H9 (cell line): ENCODE measurements around the gene WDR13. TPM values are rescaled to one million over a fixed set of nuclear protein-coding genes. Genes with fewer than 3 reads are reported as not detected.

ENCODE experiments used
- DNase-seq: peaks from one replicate; pipeline ENCODE4 v3.0.0-alpha.2; 2017
- H2AFZ ChIP-seq: one replicate; pipeline ENCODE4 v1.6.1; 2013; ENCODE audit warnings: mild to moderate bottlenecking, low read length, control low read depth, moderate library complexity
- H2AK5ac ChIP-seq: 2 replicates; pipeline ENCODE4 v1.6.1; 2013; ENCODE audit warnings: low read length, control low read depth, mixed read lengths; ENCODE audit not compliant: insufficient read length
- H2BK120ac ChIP-seq: one replicate; pipeline ENCODE4 v1.6.1; 2013; ENCODE audit warnings: low read depth, mild to moderate bottlenecking, low read length, control low read depth, inconsistent platforms; ENCODE audit not compliant: poor library complexity, severe bottlenecking
- H2BK12ac ChIP-seq: 2 replicates; pipeline ENCODE4 v1.6.1; 2013; ENCODE audit warnings: low read length, control low read depth, mixed read lengths, low read depth; ENCODE audit not compliant: insufficient read length
- H2BK15ac ChIP-seq: 2 replicates; pipeline ENCODE4 v1.6.1; 2013; ENCODE audit warnings: low read depth, low read length, control low read depth
- H2BK20ac ChIP-seq: one replicate; pipeline ENCODE4 v1.6.1; 2013; ENCODE audit warnings: low read depth, mild to moderate bottlenecking, low read length, control low read depth, inconsistent platforms; ENCODE audit not compliant: poor library complexity, severe bottlenecking
- H2BK5ac ChIP-seq: 2 replicates; pipeline ENCODE4 v1.6.1; 2013; ENCODE audit warnings: low read length, control low read depth, mixed read lengths; ENCODE audit not compliant: insufficient read length
- H3K14ac ChIP-seq: 2 replicates; pipeline ENCODE4 v1.6.1; 2013; ENCODE audit warnings: low read length, control low read depth; ENCODE audit not compliant: insufficient read depth
- H3K18ac ChIP-seq: 2 replicates; pipeline ENCODE4 v1.6.1; 2013; ENCODE audit warnings: low read depth, mild to moderate bottlenecking, mixed read lengths, low read length, control low read depth; ENCODE audit not compliant: insufficient read length
- H3K23ac ChIP-seq: 2 replicates; pipeline ENCODE4 v1.6.1; 2013; ENCODE audit warnings: low read length, control low read depth, mixed read lengths, low read depth; ENCODE audit not compliant: insufficient read length
- H3K23me2 ChIP-seq: 2 replicates; pipeline ENCODE4 v1.6.1; 2013; ENCODE audit warnings: low read depth, mild to moderate bottlenecking, mixed read lengths, low read length, control low read depth; ENCODE audit not compliant: insufficient read length, poor library complexity, severe bottlenecking
- H3K27ac ChIP-seq: 2 replicates; pipeline ENCODE4 v1.5.1; 2013; ENCODE audit warnings: low read length, control low read depth, mixed read lengths, low read depth; ENCODE audit not compliant: insufficient read length
- H3K27me3 ChIP-seq: 2 replicates; pipeline ENCODE4 v1.6.1; 2013; ENCODE audit warnings: low read length, control low read depth, inconsistent platforms; ENCODE audit not compliant: insufficient read depth
- H3K4ac ChIP-seq: 2 replicates; pipeline ENCODE4 v1.6.1; 2013; ENCODE audit warnings: low read depth, mild to moderate bottlenecking, control low read depth, inconsistent platforms, low read length, moderate library complexity
- H3K4me1 ChIP-seq: 2 replicates; pipeline ENCODE4 v1.6.1; 2013; ENCODE audit warnings: low read length, control low read depth, inconsistent platforms; ENCODE audit not compliant: insufficient read depth
- H3K4me2 ChIP-seq: 2 replicates; pipeline ENCODE4 v1.6.1; 2013; ENCODE audit warnings: low read length, control low read depth, mixed read lengths; ENCODE audit not compliant: insufficient read length, insufficient read depth
- H3K56ac ChIP-seq: 2 replicates; pipeline ENCODE4 v1.6.1; 2013; ENCODE audit warnings: low read depth, mild to moderate bottlenecking, mixed read lengths, low read length, control low read depth; ENCODE audit not compliant: insufficient read length
- H3K79me1 ChIP-seq: 2 replicates; pipeline ENCODE4 v1.6.1; 2013; ENCODE audit warnings: low read depth, mild to moderate bottlenecking, moderate library complexity, low read length, control low read depth, inconsistent platforms; ENCODE audit not compliant: insufficient read depth, poor library complexity, severe bottlenecking
- H3K79me2 ChIP-seq: 2 replicates; pipeline ENCODE4 v1.6.1; 2013; ENCODE audit warnings: low read length, control low read depth, inconsistent platforms; ENCODE audit not compliant: insufficient read depth
- H3K9ac ChIP-seq: 2 replicates; pipeline ENCODE4 v1.6.1; 2013; ENCODE audit warnings: low read length, control low read depth, mixed read lengths; ENCODE audit not compliant: insufficient read length; ENCODE audit errors: extremely low read depth
- H3K9me3 ChIP-seq: one replicate; pipeline ENCODE4 v1.6.1; 2013; ENCODE audit warnings: low read depth, low read length, inconsistent platforms; ENCODE audit not compliant: control insufficient read depth
- H3T11ph ChIP-seq: one replicate; pipeline ENCODE4 v1.6.1; 2013; ENCODE audit warnings: mild to moderate bottlenecking, low read length, control low read depth, inconsistent platforms
- H4K20me1 ChIP-seq: one replicate; pipeline ENCODE4 v1.6.1; 2013; ENCODE audit not compliant: control insufficient read depth, insufficient read length, insufficient read depth
- H4K5ac ChIP-seq: 2 replicates; pipeline ENCODE4 v1.6.1; 2013; ENCODE audit warnings: low read depth, mild to moderate bottlenecking, mixed read lengths, low read length, control low read depth; ENCODE audit not compliant: insufficient read length
- H4K8ac ChIP-seq: replicated peaks from 2 replicates; pipeline ENCODE4 v1.6.1; 2013; ENCODE audit warnings: low read length, control low read depth, mixed read lengths, low read depth; ENCODE audit not compliant: insufficient read length
- H4K91ac ChIP-seq: 2 replicates; pipeline ENCODE4 v1.6.1; 2013; ENCODE audit warnings: low read depth, mild to moderate bottlenecking, moderate library complexity, mixed read lengths, low read length, control low read depth; ENCODE audit not compliant: insufficient read length
- H3K27ac Mint-ChIP-seq, 3 experiments: 2 replicates in 2 of 3; 3 replicates in 1 of 3; pipeline ENCODE4 v1.8.0; 2020 to 2021; ENCODE audit warnings: mixed read lengths in 3 of 3, mild to moderate bottlenecking in 1 of 3, moderate library complexity in 1 of 3
- H3K27me3 Mint-ChIP-seq: 2 replicates; pipeline ENCODE4 v1.8.0; 2021; ENCODE audit warnings: low read depth, mild to moderate bottlenecking, moderate library complexity, mixed read lengths
- H3K36me3 Mint-ChIP-seq, 3 experiments: 2 replicates in 2 of 3; 3 replicates in 1 of 3; pipeline ENCODE4 v1.8.0; 2020 to 2021; ENCODE audit warnings: low read depth in 3 of 3, mixed read lengths in 3 of 3; ENCODE audit not compliant: insufficient read depth in 1 of 3
- H3K4me1 Mint-ChIP-seq, 2 experiments: 2 replicates each; pipeline ENCODE4 v1.8.0; 2020; ENCODE audit warnings: mixed read lengths in 2 of 2
- H3K4me3 Mint-ChIP-seq, 2 experiments: 2 replicates in 1 of 2; 3 replicates in 1 of 2; pipeline ENCODE4 v1.8.0; 2020 to 2021; ENCODE audit warnings: mild to moderate bottlenecking in 2 of 2, mixed read lengths in 2 of 2, moderate library complexity in 1 of 2
- H3K9me3 Mint-ChIP-seq, 2 experiments: 2 replicates in 1 of 2; 3 replicates in 1 of 2; pipeline ENCODE4 v1.8.0; 2020; ENCODE audit warnings: mild to moderate bottlenecking in 2 of 2, mixed read lengths in 2 of 2, moderate library complexity in 1 of 2
- CTCF ChIP-seq: fragments of 200-600 bp; sonication (generic); conservative IDR thresholded peaks from 3 replicates; pipeline ENCODE4 v1.8.0; 2021; ENCODE audit warnings: antibody characterized with exemption, mild to moderate bottlenecking
- WGBS: extraction: QIAGEN DNeasy Blood & Tissue Kit; methylation state at CpG from one replicate; pipeline ENCODE4 v1.1.7; 2013; ENCODE audit warnings: missing lambda C conversion rate, low lambda C conversion rate, mixed read lengths; ENCODE audit not compliant: insufficient read length; ENCODE audit errors: extremely low coverage; 5-methylcytosine and 5-hydroxymethylcytosine counted together
- total RNA-seq: library from RNA; stranded (reverse); gene quantifications from 2 replicates; pipeline ENCODE4 v1.2.1, GENCODE V29; 2021

WDR13 gene
- total RNA-seq, 1 experiment from 2014 or later, result 29.4 TPM

- H3K9me3 Mint-ChIP-seq, result peaks cover 41 to 43% of the 10 kb centered on the region in 2 experiments
- TF ChIP-seq CTCF, result no peak
- no peak overlapping the region for H3K56ac ChIP-seq
- H3K79me2 ChIP-seq, result no peaks in the 10 kb centered on the region
- H2BK20ac ChIP-seq, result no peak overlapping the region
- no peak overlapping the region for H4K5ac ChIP-seq
- H2BK12ac ChIP-seq, result no peak overlapping the region
- H3K27ac Mint-ChIP-seq, result peak overlapping the region in 1 of 3 experiments; percentile 35; a peak in 1 of 7 replicates
- DNase-seq, result no peak
- no peak overlapping the region for H3K4me3 Mint-ChIP-seq
- H3K36me3 Mint-ChIP-seq, result peaks cover 0 to 2% (median 1%) of the 10 kb centered on the region in 3 experiments; a peak in 2 of 7 replicates
- no peak overlapping the region for H2AK5ac ChIP-seq
- H3K79me1 ChIP-seq, result no peaks in the 10 kb centered on the region
- H2BK15ac ChIP-seq, result no peak overlapping the region
- no peak overlapping the region for H4K91ac ChIP-seq
- no peaks in the 10 kb centered on the region for H4K20me1 ChIP-seq
- no peaks in the 10 kb centered on the region for H3K27me3 Mint-ChIP-seq
- H3K23me2 ChIP-seq, result no peaks in the 10 kb centered on the region
- H3K4me1 ChIP-seq, result no peaks in the 10 kb centered on the region
- no peak overlapping the region for H3K4ac ChIP-seq
- no peaks in the 10 kb centered on the region for H3K27me3 ChIP-seq
- H2BK5ac ChIP-seq, result no peak overlapping the region
- no peak overlapping the region for H3K4me2 ChIP-seq
- WGBS, result no CpG with 5 or more reads among the region's 5 CpGs
- H3T11ph ChIP-seq, result no peak overlapping the region
- no peaks in the 10 kb centered on the region; a peak in 1 of 4 replicates for H3K4me1 Mint-ChIP-seq
- no peak overlapping the region for H3K23ac ChIP-seq
- no peak overlapping the region for H3K9ac ChIP-seq
- H2AFZ ChIP-seq, result no peak overlapping the region
- H3K18ac ChIP-seq, result no peak overlapping the region
- no peak overlapping the region for H2BK120ac ChIP-seq
- no peak overlapping the region for H3K14ac ChIP-seq
- H3K27ac ChIP-seq, result no peak overlapping the region
- no peak overlapping the region for H4K8ac ChIP-seq
- peaks cover 12% of the 10 kb centered on the region for H3K9me3 ChIP-seq
These were observed 29.4 kb downstream of the WDR13 start for GRCh38 chrX:48626401-48627298.
